NB4 (cell line): ENCODE data around the gene MORC1.

Source experiments
- MYC ChIP-seq: IDR thresholded peaks from 2 replicates; pipeline ENCODE4 v1.6.1; 2011; ENCODE audit warnings: low read depth, low read length
- POLR2A ChIP-seq: IDR thresholded peaks from 2 replicates; pipeline ENCODE4 v1.6.1; 2011; ENCODE audit warnings: mild to moderate bottlenecking; ENCODE audit not compliant: insufficient read length; ENCODE audit errors: extremely low read depth
- TF ChIP-seq, protein P1 (sequence below): IDR thresholded peaks from one replicate; pipeline ENCODE4 v1.5.1; 2012; ENCODE audit warnings: low read depth, low read length
- TF ChIP-seq, protein P2 (sequence below): IDR thresholded peaks from 2 replicates; pipeline ENCODE4 v1.6.1; 2011; ENCODE audit warnings: low read depth, low read length

DNA sequence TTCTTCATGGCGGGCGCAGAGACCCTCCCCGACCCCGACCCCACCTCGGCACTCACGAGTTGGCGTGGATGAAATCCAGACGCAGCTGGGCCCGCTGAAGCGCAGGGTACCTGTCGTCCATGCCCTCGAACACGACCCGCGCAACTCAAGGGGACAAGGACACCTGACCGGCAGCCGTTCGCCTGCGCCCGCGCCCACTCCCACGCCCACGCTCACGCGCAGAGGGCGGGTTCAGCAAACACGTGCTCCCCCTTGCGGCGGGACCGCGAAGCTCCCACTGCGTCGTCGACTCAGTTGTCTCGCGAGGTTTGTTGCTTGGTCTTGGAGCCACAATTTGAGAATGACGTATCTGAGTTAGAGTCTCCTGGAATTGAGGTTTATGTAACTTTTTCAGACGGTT is at the start of gene MORC1:
- TF ChIP-seq POLR2A (no peak), MYC (no peak)
- TF ChIP-seq, protein P1, sequence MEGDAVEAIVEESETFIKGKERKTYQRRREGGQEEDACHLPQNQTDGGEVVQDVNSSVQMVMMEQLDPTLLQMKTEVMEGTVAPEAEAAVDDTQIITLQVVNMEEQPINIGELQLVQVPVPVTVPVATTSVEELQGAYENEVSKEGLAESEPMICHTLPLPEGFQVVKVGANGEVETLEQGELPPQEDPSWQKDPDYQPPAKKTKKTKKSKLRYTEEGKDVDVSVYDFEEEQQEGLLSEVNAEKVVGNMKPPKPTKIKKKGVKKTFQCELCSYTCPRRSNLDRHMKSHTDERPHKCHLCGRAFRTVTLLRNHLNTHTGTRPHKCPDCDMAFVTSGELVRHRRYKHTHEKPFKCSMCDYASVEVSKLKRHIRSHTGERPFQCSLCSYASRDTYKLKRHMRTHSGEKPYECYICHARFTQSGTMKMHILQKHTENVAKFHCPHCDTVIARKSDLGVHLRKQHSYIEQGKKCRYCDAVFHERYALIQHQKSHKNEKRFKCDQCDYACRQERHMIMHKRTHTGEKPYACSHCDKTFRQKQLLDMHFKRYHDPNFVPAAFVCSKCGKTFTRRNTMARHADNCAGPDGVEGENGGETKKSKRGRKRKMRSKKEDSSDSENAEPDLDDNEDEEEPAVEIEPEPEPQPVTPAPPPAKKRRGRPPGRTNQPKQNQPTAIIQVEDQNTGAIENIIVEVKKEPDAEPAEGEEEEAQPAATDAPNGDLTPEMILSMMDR: no peak
- TF ChIP-seq, protein P2, sequence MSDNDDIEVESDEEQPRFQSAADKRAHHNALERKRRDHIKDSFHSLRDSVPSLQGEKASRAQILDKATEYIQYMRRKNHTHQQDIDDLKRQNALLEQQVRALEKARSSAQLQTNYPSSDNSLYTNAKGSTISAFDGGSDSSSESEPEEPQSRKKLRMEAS: no peak
